HG03439 (cell line): ENCODE results near the gene NANOS1.
A peak's percentile ranks its signal among the peaks of the same experiment; 100 is the strongest.

Source experiments
- ATAC-seq: cut with Tn5 transposase; IDR thresholded peaks from one replicate; pipeline ENCODE4 v1.9.1; 2021; ENCODE audit warnings: mild to moderate bottlenecking, moderate library complexity; ENCODE audit not compliant: unreplicated experiment

NANOS1 gene

GRCh38 chr10:119055472-119055871, 26.0 kb downstream of the NANOS1 start:
- no peak for ATAC-seq

DNA sequence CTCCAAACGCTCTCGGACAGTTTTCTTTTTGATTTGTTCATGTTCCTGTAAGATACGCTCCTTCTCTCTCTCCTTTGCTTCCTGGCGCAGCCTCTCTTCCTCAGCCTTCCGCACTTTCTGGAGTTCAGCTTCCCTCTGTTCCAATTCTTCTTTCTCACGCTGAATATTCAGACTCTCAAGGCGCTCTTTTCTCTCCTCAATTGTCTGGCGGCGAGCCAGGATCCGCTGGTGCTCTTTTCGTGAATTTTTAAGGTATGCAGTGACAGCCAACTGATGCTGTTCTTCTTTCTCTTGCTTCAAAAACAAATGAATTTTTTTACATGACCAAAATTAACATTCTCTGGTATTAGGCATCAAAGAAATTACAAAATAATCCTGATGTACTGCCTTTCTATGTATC, 28.5 kb downstream of the NANOS1 start:
- no peak for ATAC-seq

DNA sequence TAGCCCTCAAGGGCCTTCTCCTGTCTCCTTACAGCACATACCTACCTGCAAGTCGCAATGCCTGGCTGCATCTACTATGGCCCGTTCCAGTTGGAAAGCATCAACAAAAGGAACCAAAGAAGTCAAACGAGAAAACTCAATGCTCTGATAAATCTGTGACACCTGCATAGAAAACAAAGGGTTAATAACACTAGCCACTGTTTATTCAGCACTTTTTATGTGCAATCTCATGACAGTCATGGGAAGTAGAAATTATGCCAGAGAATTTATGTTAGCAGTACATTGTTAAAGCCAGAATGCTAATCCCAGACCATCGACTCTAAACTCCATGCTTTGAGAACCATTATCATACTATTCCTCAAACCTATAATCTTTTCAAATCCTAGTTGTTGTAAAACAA, 30.0 kb downstream of the NANOS1 start:
- no peak for ATAC-seq

GRCh38 chr10:119060107-119060506, 30.6 kb downstream of the NANOS1 start:
- ATAC-seq: no peak

GRCh38 chr10:119061352-119061751, 31.8 kb downstream of the NANOS1 start:
- no peak for ATAC-seq

DNA sequence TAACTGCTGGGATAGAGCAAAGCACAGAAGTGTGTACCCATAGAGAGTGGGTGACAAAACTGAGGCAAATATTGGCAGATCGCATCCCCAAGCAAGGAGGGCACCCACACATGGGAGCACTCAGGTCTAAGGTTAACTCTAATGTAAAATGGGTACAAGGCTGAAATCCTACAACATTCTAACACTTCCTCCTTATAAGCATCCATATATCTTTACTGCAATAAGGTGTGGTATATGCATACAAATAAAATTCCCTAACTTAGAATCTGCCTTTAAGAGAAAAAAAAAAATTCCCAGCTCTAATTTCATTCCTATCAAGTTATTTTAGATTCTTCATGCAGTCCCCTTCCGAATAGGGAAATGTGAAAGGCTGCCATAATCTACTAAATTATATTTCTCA, 32.4 kb downstream of the NANOS1 start:
- ATAC-seq: no peak

DNA sequence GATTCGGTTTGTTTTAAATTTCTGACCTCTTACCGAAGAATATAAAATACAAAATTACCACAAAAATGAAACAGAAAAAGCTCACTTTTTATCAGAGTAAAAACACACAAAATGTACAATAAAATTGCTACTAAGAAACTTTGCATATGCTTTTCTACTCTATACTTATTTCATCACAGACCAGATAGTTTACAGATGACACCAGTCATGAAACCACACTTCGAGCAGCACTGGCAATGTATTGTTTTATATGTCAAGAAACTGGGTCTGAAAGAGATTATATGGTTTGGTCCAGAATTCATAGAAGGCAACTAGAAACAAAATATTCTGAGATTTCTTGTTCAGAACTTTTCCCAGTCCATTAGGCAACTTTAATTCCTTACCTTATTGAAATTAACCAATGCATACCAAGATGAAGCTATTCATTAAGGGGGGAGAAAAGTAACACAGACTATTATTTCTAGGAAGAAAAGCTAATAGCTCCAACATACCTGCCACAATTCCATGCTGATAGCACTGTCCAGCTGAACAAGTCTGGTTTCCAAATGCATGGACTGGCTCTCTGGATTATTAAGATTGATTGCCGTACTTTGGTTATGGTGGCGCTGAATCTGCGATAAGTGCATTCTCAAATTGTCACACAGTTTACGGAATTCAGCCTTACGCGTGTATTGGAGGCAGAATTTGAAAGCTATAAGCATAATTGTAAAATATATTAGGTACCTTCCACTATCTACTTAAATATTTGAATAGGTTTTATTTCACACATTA, 41.1 kb downstream of the NANOS1 start:
- ATAC-seq: no peak

- ATAC-seq: no peak
Measured at GRCh38 chr10:119073584-119073983, 44.1 kb downstream of the NANOS1 start.

GRCh38 chr10:119078422-119079179, 49.1 kb downstream of the NANOS1 start:
- ATAC-seq: no peak

DNA sequence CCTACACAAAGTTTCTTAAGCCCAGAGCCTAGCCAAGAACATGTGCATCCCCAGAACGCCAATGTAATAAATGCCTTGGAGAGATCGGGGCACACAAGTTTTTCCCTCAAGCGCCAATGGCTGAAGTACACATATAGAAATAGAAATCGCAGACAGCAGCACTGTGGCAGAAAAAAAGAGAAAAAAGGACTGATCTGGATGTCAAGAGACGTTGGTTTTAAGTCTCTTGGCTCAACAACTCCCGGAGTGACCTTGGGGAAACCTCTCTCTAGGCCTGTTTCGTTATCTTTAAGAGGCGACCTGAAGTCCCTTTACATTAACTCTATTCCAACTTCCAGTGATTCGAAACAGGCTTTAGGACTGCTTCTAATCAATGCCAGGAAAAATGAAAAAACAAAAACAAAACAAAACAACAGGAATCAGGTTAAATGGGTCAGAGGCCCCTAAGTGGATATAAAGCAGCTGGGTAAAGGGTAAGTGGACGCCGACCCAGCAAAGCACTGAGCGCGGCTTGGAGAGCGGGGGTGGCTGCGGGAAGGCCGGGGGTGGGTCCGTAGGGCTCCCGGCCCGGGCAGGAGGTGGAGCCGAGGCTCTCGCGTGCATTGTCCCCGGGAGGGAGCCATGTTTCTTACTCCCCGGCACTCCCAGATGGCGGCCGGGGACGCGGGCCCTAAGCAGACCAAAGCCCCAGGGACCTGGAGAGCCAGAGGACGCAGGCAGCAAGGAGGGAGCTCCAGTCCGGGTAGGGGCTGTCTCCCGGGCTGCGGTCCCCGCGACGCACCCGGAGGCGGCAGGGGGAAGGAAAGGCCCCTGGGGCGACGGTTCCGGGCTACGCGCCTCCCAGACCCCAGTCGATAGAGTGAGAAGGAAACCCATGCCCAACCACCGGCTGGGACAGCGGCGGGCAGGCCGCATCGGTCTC, 50.3 kb downstream of the NANOS1 start:
- peak; percentile 55 for ATAC-seq

DNA sequence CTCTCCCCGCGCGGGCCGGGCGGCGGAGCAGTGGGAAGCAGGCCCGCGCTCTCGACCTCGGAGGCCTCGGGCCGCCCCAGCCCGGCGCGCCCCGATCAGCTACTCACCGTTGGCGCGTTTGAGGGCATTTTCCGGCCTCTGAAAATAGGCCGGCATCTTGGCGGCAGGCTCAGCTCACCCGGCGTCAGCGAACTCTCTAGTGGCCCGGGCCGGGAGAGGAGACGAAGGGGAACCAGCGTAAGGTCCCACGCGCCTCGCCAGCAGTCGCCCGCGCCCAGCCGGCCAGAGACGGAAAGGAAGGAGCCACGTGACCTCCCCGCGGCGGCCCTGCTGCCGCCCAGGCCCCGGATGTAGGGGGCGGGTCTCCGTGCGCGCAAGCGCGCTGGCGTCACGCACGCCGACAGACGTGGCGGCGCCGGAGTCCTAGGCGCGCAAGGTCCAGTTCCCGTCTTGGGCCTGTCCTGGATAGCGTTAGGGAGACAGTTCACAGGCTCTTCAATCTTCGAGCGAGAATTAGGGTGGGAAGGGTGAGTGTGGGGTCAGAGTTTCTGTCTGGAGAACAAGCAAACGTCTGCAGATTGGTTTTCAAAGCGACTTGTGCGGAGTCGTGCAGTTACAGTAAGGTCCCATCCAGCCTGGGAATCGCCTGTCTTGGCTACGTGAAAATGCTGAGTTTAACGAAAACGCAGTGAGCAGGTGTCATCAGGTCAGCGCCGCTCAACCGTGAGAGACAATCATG, 51.2 kb downstream of the NANOS1 start, which contains the start of gene EIF3A:
Gene EIF3A, minus strand, starts transcription at position 297 of the 739 bp plus-strand sequence. Its CDS starts 141 bp downstream, at position 156.
- peak; percentile 75 for ATAC-seq
